Ascending aorta (tissue), 2 donors: ENCODE measurements around the gene PTPRG. TPM values are rescaled to one million over a fixed set of nuclear protein-coding genes. Genes with fewer than 3 reads are reported as not detected.
A peak's percentile ranks its signal among the peaks of the same experiment; 100 is the strongest.

Experiments
- DNase-seq, 2 donors: peaks; one replicate each; pipeline ENCODE4 v3.0.0-alpha.2; 2019; ENCODE audit warnings: low spot score in 2 of 2
- H3K27ac ChIP-seq, 2 donors: fragments of 200-600 bp; sonication (generic); one replicate each; pipeline ENCODE4 v1.5.1; 2016 to 2017; ENCODE audit warnings: mild to moderate bottlenecking in 1 of 2
- H3K27me3 ChIP-seq: fragments of 200-600 bp; sonication (generic); one replicate; pipeline ENCODE4 v1.5.1; 2017
- H3K36me3 ChIP-seq, 2 donors: fragments of 200-600 bp; sonication (generic); one replicate each; pipeline ENCODE4 v1.5.1; 2016
- H3K4me1 ChIP-seq, 2 donors: fragments of 200-600 bp; sonication (generic); one replicate each; pipeline ENCODE4 v1.5.1; 2016 to 2017; ENCODE audit warnings: mild to moderate bottlenecking in 1 of 2
- H3K4me3 ChIP-seq, 2 donors: fragments of 200-600 bp; sonication (generic); one replicate each; pipeline ENCODE4 v1.5.1; 2016 to 2017; ENCODE audit warnings: mild to moderate bottlenecking in 1 of 2
- H3K9me3 ChIP-seq, 2 donors: fragments of 200-600 bp; sonication (generic); one replicate each; pipeline ENCODE4 v1.5.1; 2016
- intact Hi-C: fragments of 100-400 bp; cut with DNase I; formaldehyde crosslinking; loops from one replicate; pipeline ENCODE4 v1.15.1; 2023
- total RNA-seq: library from RNA; depleted of rRNA; stranded (reverse); fragments of >200 nt; gene quantifications from one replicate; pipeline ENCODE4 v1.1.0, GENCODE V29; 2016
- TF ChIP-seq, protein P1 (sequence below), 3 experiments: fragments of 200-600 bp in 2 of 3; fragments of 450-650 bp in 1 of 3; sonication (generic) in 2 of 3; IDR thresholded peaks; one replicate each; pipeline ENCODE4 v1.5.1; 2016 to 2019; ENCODE audit warnings: antibody characterized with exemption in 3 of 3, mild to moderate bottlenecking in 1 of 3, moderate library complexity in 1 of 3

PTPRG gene
- total RNA-seq, 1 donor from 2014 or later, result 129 TPM

DNA sequence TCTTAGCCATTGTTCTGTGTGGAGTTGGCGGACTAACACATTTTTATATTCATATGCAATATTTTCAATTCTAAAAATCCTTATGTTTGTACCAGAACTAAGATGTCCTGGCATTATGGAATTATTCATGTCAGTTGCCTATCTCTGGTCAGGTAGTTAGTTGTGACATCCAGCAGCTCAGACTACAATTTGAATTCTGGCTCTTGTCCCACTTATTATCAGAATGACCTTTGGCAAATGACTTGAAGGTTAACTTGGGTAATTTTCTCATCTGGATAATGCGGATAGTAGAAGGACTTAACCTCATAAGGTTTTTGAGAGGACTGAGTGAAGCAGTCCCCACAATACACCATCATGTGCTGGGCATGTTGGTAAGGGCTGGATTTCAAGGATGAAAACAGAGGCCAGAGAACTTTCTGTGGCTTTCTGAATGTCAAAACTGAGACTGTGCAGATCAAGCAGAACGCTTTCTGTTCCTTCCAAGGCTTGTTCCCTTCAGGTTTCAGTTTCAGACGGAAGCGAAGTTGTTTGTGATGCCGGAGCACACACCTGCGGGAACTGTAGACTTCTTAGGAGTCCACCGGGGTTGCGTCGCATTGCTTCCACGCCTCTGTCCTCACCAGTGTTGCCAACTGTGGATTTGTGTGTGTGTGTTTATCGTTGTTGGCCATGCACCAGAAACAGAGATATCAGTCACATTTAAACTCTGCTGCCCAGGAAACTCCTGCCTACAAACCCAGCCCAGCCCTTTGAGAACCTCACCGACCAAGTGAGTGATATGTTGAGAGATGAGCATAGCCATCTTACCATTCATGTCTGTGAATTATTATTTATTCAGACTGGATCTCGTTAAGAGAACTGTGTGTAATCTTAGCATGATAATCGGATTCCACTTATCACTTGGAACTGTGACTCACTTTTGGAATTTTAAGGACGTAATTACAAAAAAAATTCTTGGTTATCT is 76.0 kb downstream of the PTPRG start:
- H3K36me3 ChIP-seq, result no peaks in the 10 kb centered on the region
- no peak for DNase-seq
- intact Hi-C loops, result loop anchor here (5.0 kb wide), 2 partner anchors 45 to 60 kb away; no protein-coding TSS in a partner anchor
- H3K4me1 ChIP-seq, result peaks cover 0 to 6% of the 10 kb centered on the region in 2 donors
- peak overlapping the region; percentile 48 to 60 for H3K4me3 ChIP-seq
- H3K9me3 ChIP-seq, result peaks cover 0 to 6% of the 10 kb centered on the region in 2 donors
- no peaks in the 10 kb centered on the region for H3K27me3 ChIP-seq
- TF ChIP-seq, protein P1, sequence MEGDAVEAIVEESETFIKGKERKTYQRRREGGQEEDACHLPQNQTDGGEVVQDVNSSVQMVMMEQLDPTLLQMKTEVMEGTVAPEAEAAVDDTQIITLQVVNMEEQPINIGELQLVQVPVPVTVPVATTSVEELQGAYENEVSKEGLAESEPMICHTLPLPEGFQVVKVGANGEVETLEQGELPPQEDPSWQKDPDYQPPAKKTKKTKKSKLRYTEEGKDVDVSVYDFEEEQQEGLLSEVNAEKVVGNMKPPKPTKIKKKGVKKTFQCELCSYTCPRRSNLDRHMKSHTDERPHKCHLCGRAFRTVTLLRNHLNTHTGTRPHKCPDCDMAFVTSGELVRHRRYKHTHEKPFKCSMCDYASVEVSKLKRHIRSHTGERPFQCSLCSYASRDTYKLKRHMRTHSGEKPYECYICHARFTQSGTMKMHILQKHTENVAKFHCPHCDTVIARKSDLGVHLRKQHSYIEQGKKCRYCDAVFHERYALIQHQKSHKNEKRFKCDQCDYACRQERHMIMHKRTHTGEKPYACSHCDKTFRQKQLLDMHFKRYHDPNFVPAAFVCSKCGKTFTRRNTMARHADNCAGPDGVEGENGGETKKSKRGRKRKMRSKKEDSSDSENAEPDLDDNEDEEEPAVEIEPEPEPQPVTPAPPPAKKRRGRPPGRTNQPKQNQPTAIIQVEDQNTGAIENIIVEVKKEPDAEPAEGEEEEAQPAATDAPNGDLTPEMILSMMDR (IDR thresholded peaks at IDR 0.05), result no peak
- peak overlapping the region; percentile 78 for H3K27ac ChIP-seq

DNA sequence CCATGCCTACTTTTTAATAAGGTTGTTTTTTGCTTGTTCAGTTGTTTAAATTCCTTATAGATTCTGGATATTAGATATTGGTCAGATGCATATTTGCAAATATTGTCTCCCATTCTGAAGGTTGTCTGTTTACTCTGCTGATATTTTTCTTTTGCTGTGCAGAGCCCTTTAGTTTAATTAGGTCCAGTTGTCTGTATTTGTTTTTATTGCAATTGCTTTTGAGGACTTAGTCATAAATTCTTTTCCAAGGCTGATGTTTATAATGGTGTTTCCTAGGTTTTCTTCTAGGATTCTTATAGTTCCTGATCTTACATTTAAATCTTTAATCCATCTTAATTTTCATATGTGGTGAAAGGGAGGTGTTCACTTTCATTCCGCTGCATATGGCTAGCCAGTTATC is 77.4 kb downstream of the PTPRG start:
- intact Hi-C loops, result loop anchor here (5.0 kb wide), 2 partner anchors 44 to 61 kb away; no protein-coding TSS in a partner anchor
- DNase-seq, result no peak
- no peaks in the 10 kb centered on the region for H3K36me3 ChIP-seq
- TF ChIP-seq, protein P1 (IDR thresholded peaks at IDR 0.05), result no peak
- no peaks in the 10 kb centered on the region for H3K27me3 ChIP-seq
- peaks cover 0 to 7% of the 10 kb centered on the region in 2 donors for H3K4me1 ChIP-seq
- H3K27ac ChIP-seq, result no peak overlapping the region
- H3K4me3 ChIP-seq, result no peak overlapping the region
- no peaks in the 10 kb centered on the region for H3K9me3 ChIP-seq

DNA sequence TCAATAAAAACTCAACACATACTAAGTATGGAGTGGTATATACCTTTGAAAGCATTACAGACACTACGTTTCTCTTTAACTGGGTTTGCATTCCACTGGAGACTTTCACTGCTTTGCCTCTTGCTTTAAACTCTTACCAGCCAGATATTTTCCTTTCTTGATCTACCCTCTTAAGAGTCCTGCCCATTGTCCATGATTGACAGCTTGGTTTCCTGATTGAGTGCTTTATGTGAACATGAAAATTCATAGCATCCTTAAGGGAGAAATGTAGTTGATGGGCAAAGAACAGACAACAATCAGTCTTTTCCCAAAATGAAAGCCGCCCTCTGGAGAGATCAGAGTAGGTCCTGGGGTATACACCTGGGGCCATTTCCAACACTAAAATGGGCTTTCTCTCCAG is 78.6 kb downstream of the PTPRG start:
- no peak for DNase-seq
- TF ChIP-seq, protein P1 (IDR thresholded peaks at IDR 0.05), result no peak
- no peaks in the 10 kb centered on the region for H3K36me3 ChIP-seq
- no peak overlapping the region for H3K4me3 ChIP-seq
- peaks cover 0 to 9% of the 10 kb centered on the region in 2 donors for H3K4me1 ChIP-seq
- H3K9me3 ChIP-seq, result no peaks in the 10 kb centered on the region
- H3K27ac ChIP-seq, result no peak overlapping the region
- intact Hi-C loops, result loop anchor here (5.0 kb wide), 2 partner anchors 42 to 63 kb away; no protein-coding TSS in a partner anchor
- H3K27me3 ChIP-seq, result no peaks in the 10 kb centered on the region

DNA sequence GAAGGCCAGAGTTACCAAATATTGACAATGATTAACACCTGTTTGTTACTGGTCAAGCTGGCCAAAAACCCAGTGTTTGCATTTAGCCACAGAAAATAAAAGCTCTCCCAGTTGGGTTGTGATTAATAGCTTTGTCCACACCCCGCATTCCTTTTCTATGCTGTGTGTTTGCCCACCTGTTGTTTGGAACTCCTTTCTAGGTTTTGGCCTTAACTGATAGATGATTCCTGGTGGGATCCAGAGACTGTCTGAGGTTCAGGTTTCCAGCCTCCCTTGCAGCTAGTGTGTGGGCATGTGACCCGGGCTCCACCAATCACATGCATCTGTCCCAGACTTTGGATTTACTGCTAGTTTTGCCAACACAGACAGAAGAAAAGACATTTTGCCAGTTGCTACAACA is 83.8 kb downstream of the PTPRG start:
- intact Hi-C loops, result no loop called here
- H3K4me3 ChIP-seq, result no peak overlapping the region
- no peaks in the 10 kb centered on the region for H3K9me3 ChIP-seq
- no peaks in the 10 kb centered on the region for H3K36me3 ChIP-seq
- H3K27me3 ChIP-seq, result no peaks in the 10 kb centered on the region
- no peak overlapping the region for H3K27ac ChIP-seq
- TF ChIP-seq, protein P1 (IDR thresholded peaks at IDR 0.05), result no peak
- H3K4me1 ChIP-seq, result peaks cover 0 to 7% of the 10 kb centered on the region in 2 donors
- DNase-seq, result no peak

DNA sequence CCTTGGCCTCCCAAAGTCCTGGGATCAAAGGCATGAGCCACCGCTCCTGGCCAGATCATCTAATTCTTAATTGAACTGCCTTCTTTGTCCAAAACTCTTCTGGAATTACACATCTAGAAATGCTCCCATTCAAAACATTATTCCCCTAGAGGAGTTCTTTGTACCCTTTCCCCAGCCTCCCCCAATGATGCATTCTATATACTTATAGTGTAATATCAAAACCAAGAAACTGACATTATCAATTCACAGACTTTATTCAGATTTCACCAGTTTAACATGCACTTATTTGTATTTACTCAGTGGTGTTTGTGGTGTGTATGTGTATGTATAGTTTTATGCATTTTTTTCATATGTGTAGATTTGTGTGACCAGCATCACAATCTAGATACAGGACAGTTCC is 85.0 kb downstream of the PTPRG start:
- no peak for DNase-seq
- intact Hi-C loops, result no loop called here

More for the DNA sequence above, 85.0 kb downstream of the PTPRG start:
- TF ChIP-seq, protein P1 (IDR thresholded peaks at IDR 0.05), result no peak
- Histone ChIP-seq H3K4me1 (peaks cover 0 to 10% of the 10 kb centered on the region in 2 donors), H3K4me3 (no peak overlapping the region), H3K27ac (no peak overlapping the region), H3K36me3 (no peaks in the 10 kb centered on the region), H3K9me3 (no peaks in the 10 kb centered on the region), H3K27me3 (no peaks in the 10 kb centered on the region)
